ENCODE measurements around the gene KRTAP10-8.
"Not testable (repeated sequence)": the region's sequence is repeated elsewhere in the genome, so short reads cannot be mapped to it uniquely, and the experiment has no call there.

Gene KRTAP10-8

GRCh38 chr21:44599264-44600029, 12.4 kb upstream of the KRTAP10-8 start:
- Histone ChIP-seq H3K9me3 (ENCODE audit: severe bottlenecking) (no peaks in the 10 kb centered on the region), H3K27ac (ENCODE audit: poor library complexity, severe bottlenecking) (no peak overlapping the region), H3K4me3 (ENCODE audit: severe bottlenecking) (no peak overlapping the region), H3K4me1 (ENCODE audit: insufficient read depth, poor library complexity, severe bottlenecking) (no peaks in the 10 kb centered on the region), H3K27me3 (ENCODE audit: insufficient read depth, poor library complexity, severe bottlenecking) (peaks cover 4% of the 10 kb centered on the region), H3K36me3 (ENCODE audit: low read depth) (no peaks in the 10 kb centered on the region)
- TF ChIP-seq, protein P1, sequence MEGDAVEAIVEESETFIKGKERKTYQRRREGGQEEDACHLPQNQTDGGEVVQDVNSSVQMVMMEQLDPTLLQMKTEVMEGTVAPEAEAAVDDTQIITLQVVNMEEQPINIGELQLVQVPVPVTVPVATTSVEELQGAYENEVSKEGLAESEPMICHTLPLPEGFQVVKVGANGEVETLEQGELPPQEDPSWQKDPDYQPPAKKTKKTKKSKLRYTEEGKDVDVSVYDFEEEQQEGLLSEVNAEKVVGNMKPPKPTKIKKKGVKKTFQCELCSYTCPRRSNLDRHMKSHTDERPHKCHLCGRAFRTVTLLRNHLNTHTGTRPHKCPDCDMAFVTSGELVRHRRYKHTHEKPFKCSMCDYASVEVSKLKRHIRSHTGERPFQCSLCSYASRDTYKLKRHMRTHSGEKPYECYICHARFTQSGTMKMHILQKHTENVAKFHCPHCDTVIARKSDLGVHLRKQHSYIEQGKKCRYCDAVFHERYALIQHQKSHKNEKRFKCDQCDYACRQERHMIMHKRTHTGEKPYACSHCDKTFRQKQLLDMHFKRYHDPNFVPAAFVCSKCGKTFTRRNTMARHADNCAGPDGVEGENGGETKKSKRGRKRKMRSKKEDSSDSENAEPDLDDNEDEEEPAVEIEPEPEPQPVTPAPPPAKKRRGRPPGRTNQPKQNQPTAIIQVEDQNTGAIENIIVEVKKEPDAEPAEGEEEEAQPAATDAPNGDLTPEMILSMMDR (IDR thresholded peaks at IDR 0.05; ENCODE audit: poor library complexity, severe bottlenecking) = no peak
- ATAC-seq (ENCODE audit: low read depth) (no peak), DNase-seq (ENCODE audit: low spot score) (no peak)

DNA sequence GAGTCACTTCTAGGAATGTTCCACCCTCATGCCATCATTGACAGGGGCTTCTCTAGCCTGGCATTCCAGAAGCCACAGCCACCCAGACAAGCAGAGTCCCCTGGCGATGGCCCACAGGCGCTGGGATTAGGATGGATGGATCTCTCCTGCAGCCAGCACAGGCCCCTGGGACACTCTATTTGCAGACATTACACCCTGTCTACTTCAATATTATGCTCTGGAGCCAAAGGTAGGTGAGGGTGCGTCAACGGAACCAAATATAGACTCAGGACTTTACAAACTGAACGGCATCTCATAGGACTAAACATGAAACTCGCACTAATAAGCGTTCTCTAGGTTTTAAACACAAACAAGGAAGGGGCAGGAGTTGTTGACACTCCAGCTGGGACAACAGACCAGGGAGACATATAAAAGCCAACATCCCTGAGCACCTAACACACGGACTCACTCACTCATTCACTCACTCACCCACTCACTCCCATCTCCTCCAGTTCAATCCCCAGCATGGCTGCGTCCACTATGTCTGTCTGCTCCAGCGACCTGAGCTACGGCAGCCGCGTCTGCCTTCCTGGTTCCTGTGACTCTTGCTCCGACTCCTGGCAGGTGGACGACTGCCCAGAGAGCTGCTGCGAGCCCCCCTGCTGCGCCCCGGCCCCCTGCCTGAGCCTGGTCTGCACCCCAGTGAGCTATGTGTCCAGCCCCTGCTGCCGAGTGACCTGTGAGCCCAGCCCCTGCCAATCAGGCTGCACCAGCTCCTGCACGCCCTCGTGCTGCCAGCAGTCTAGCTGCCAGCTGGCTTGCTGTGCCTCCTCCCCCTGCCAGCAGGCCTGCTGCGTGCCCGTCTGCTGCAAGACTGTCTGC, 11.5 kb upstream of the KRTAP10-8 start, which contains the start of gene KRTAP10-7:
KRTAP10-7 (plus strand) TSS at position 480 of the 861 bp plus-strand sequence; CDS start at position 505, 25 bp downstream.
- not testable (repeated sequence) for H3K4me1 ChIP-seq (ENCODE audit: insufficient read depth, poor library complexity, severe bottlenecking); ATAC-seq (ENCODE audit: low read depth); H3K4me3 ChIP-seq (ENCODE audit: severe bottlenecking); H3K9me3 ChIP-seq (ENCODE audit: severe bottlenecking); DNase-seq (ENCODE audit: low spot score); H3K36me3 ChIP-seq (ENCODE audit: low read depth); H3K27ac ChIP-seq (ENCODE audit: poor library complexity, severe bottlenecking)
- peaks cover 11% of the 10 kb centered on the region for H3K27me3 ChIP-seq (ENCODE audit: insufficient read depth, poor library complexity, severe bottlenecking)

- H3K27me3 ChIP-seq (ENCODE audit: insufficient read depth, poor library complexity, severe bottlenecking) = peaks cover 15% of the 10 kb centered on the region
- not testable (repeated sequence) for ATAC-seq (ENCODE audit: low read depth); H3K27ac ChIP-seq (ENCODE audit: poor library complexity, severe bottlenecking); H3K4me1 ChIP-seq (ENCODE audit: insufficient read depth, poor library complexity, severe bottlenecking); H3K36me3 ChIP-seq (ENCODE audit: low read depth); H3K4me3 ChIP-seq (ENCODE audit: severe bottlenecking); H3K9me3 ChIP-seq (ENCODE audit: severe bottlenecking)
- DNase-seq (ENCODE audit: low spot score) = peak; percentile 38
These were observed 10.8 kb upstream of the KRTAP10-8 start for GRCh38 chr21:44601091-44601490.

GRCh38 chr21:44601596-44602462, 10.1 kb upstream of the KRTAP10-8 start:
- Histone ChIP-seq H3K9me3 (ENCODE audit: severe bottlenecking) (no peaks in the 10 kb centered on the region), H3K27me3 (ENCODE audit: insufficient read depth, poor library complexity, severe bottlenecking) (peaks cover 15% of the 10 kb centered on the region), H3K4me3 (ENCODE audit: severe bottlenecking) (no peak overlapping the region), H3K4me1 (ENCODE audit: insufficient read depth, poor library complexity, severe bottlenecking) (no peaks in the 10 kb centered on the region), H3K27ac (ENCODE audit: poor library complexity, severe bottlenecking) (no peak overlapping the region), H3K36me3 (ENCODE audit: low read depth) (no peaks in the 10 kb centered on the region)
- TF ChIP-seq, protein P1 (IDR thresholded peaks at IDR 0.05; ENCODE audit: poor library complexity, severe bottlenecking) = no peak
- ATAC-seq (ENCODE audit: low read depth) = no peak
- DNase-seq (ENCODE audit: low spot score) = peak; percentile 35

DNA sequence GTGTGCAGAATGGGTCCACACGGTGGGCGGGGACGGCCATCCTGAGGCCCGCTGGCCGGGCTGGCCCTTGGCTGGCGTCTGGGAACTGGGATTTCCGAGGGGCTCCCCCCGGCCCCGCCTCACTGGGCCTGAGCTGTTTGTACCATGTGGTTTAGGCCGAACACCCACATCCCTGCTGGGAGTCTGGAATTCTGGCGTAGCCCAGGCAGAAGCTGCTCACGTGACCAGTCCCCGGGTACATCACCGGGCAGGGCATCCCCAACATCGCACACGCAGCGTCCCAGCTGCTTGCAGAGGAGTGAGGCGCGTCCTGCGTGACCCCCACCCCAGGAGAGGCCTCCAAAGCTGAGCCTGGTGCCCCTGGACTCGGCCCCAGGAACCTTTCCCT, 9.4 kb upstream of the KRTAP10-8 start:
- Histone ChIP-seq H3K27ac (ENCODE audit: poor library complexity, severe bottlenecking) (no peak overlapping the region), H3K4me3 (ENCODE audit: severe bottlenecking) (no peak overlapping the region), H3K9me3 (ENCODE audit: severe bottlenecking) (no peaks in the 10 kb centered on the region), H3K36me3 (ENCODE audit: low read depth) (no peaks in the 10 kb centered on the region), H3K4me1 (ENCODE audit: insufficient read depth, poor library complexity, severe bottlenecking) (no peaks in the 10 kb centered on the region), H3K27me3 (ENCODE audit: insufficient read depth, poor library complexity, severe bottlenecking) (peaks cover 15% of the 10 kb centered on the region)
- TF ChIP-seq, protein P1 (IDR thresholded peaks at IDR 0.05; ENCODE audit: poor library complexity, severe bottlenecking) = no peak
- ATAC-seq (ENCODE audit: low read depth) = no peak
- no peak for DNase-seq (ENCODE audit: low spot score)
